Sigmoid colon (tissue), 4 donors: Measurements from ENCODE around the gene GIMAP8.

Experiments used
- CTCF ChIP-seq, 4 experiments: fragments of 450-650 bp in 3 of 4; fragments of 200-600 bp in 1 of 4; IDR thresholded peaks; one replicate each; pipeline ENCODE4 v1.5.1; 2016 to 2019; ENCODE audit warnings: antibody characterized with exemption in 4 of 4, mild to moderate bottlenecking in 3 of 4, moderate library complexity in 2 of 4
- POLR2A ChIP-seq, 2 donors: fragments of 450-650 bp; IDR thresholded peaks; one replicate each; pipeline ENCODE4 v1.6.1; 2016; ENCODE audit warnings: antibody characterized with exemption in 2 of 2, mild to moderate bottlenecking in 2 of 2, moderate library complexity in 2 of 2
- POLR2AphosphoS5 ChIP-seq, 4 donors: sonication (generic); formaldehyde crosslinking; IDR thresholded peaks; one replicate each; pipeline ENCODE4 v1.6.1; 2017; ENCODE audit warnings: antibody characterized with exemption in 4 of 4

GRCh38 chr7:150524018-150524417 lies 73.6 kb downstream of the GIMAP8 start:
- TF ChIP-seq POLR2A (IDR thresholded peaks at IDR 0.05) = no peak
- TF ChIP-seq CTCF (IDR thresholded peaks at IDR 0.05) = no peak
- TF ChIP-seq POLR2AphosphoS5 (IDR thresholded peaks at IDR 0.05) = no peak
